Stimulated activated CD4-positive, alpha-beta T cell treated with anti-CD3 and anti-CD28 coated beads, TNF-alpha, amount 100 ng/mL, for 1 hour (primary cell): Measurements from ENCODE around the gene AK5.

Experiments
- DNase-seq, 3 donors: peaks; one replicate each; pipeline ENCODE4 v3.0.0-alpha.2; 2020; ENCODE audit warnings: low read depth in 3 of 3, low spot score in 1 of 3

The AK5 gene

DNA sequence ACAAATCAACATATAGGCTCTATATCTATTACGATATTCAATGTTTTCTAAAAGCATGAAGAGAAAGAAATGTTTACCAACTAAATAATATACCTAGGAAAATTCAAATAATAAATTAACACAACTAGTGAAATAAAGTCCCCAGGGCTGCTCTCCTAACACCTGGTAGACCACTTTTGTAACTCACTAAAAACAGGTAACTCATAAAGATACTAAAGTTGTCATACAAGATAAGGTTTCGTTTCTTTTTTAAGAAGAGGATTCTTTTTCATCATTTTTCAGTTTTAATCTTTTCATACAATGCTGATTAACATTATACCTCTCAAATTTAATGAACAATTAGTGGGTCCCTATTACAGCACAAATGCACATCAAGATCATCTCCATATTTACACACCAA lies 301.7 kb downstream of the AK5 start:
- DNase-seq = no peak

DNA sequence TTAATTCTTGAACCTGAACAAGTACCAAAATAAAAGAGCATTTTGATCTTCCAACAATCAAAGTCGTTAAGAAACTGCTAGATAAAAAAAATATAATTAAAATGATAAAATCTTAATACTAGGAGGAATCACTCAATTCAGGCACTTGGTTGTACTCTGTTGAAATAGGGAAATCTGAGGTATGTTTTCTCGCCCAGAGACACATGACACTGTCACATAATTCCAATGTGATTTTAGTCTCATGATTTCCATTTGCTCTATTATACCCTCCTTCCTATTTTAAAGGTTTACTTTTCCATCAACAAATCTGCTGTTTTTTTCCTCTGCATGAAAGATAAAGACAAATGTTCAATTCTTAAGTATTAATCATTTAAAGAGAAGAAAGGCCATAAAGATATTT lies 303.1 kb downstream of the AK5 start:
- no peak for DNase-seq

DNA sequence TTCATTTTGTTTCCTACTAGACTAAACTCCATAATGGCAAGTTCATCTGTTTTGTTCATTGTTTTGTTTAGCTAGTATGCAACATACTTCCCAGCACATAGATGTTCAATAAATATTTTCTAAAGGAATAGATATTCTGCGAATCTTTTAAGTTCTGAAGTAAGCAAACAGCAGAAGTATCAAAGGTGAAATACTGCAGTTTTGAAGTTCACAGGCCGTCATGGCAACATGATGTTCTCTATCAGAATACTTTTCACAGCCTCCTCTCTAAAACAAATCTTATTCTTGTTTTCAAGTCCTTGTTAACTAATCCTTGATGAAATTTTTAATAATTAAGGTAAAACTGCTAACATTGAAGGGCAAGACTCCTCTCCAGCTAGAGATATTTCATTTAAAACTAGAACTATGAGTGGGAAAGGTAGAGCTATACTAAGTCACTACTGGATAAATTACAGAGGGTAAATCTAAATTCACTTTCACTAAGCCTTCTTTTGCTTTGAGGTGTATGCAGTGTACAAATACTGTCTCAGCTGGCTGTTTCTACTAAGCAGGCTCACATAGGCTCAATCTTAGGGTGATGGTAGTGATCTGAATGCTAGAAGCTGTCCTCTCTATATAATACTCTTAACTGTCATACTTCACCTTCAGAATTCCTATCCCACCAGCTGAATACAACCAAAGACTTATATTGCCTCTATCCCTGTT lies 303.9 kb downstream of the AK5 start:
- DNase-seq = no peak

DNA sequence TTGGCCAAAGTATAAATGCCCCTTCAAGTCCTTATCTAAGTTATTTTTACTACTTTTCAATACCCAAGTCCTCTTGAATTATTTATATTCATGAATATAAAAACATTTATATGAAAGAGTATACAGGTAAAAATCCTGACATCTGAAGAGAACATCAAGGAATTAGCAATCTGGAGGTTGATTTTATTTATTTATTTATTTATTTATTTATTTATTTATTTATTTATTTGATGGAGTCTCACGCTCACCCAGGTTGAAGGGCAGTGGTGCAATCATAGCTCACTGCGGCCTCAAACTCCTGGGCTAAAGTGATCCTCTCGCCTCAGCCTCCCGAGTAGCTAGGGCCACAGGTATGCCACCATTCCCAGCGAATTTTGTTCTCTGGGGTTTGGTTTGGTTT lies 307.4 kb downstream of the AK5 start:
- no peak for DNase-seq

DNA sequence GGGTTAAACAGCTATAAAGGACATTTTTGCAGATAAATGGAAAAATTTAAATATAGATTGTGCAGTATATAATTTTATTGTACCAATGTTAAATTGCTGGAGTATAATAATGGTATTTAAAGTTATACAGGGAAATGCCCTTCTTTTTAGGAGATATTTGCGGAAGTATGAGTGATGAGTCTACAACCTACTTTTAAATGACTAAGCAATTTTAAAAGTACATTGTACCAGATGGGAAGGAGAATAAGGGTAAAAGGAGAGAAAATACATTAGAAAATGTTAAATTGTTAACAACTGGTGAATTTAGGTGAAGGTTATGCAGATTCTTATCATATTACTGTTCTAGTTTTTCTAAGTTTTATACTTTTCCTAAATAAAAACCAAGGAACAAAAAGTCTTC lies 308.8 kb downstream of the AK5 start:
- DNase-seq = no peak

GRCh38 chr1:77592906-77593305 lies 311.1 kb downstream of the AK5 start:
- no peak for DNase-seq

- DNase-seq = no peak
These were observed 312.7 kb downstream of the AK5 start for GRCh38 chr1:77594366-77595112.

GRCh38 chr1:77597310-77597709 lies 315.5 kb downstream of the AK5 start:
- DNase-seq = no peak

- DNase-seq = no peak
These were observed 323.6 kb downstream of the AK5 start for GRCh38 chr1:77605246-77606026.

- DNase-seq = no peak
These were observed 327.1 kb downstream of the AK5 start for GRCh38 chr1:77608893-77609292.
